Measurements from ENCODE around the gene BACE2. TPM values are rescaled to one million over a fixed set of nuclear protein-coding genes. Genes with fewer than 3 reads are reported as not detected.

BACE2 gene
- total RNA-seq, 4 donors from 2014 or later = 59.0 to 89.1 (median 68.1) TPM

DNA sequence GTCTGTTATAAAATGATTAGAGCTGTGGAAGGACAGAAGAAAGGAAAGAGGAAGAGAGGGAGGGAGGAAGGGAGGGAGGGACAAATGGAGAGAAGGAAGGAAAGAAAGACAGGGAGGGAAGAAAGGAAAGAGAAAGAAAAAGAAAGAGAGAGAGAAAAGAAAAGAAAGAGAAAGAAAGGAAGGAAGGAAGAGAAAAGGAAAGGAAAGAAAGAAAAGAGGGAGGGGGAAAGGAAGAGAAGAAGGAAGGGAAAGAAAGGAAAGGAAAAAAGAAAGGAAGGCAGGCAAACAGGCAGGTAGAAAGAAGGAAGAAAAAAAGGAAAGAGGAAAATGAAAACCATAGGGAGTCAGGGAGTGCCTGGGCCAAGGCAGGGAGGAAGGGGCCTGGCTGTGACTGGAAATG lies 14.5 kb upstream of the BACE2 start:
- intact Hi-C loops (cut with DNase I) = no loop called here
- H3K4me1 ChIP-seq = no peaks in the 10 kb centered on the region
- TF ChIP-seq POLR2A (IDR thresholded peaks at IDR 0.05) = no peak

DNA sequence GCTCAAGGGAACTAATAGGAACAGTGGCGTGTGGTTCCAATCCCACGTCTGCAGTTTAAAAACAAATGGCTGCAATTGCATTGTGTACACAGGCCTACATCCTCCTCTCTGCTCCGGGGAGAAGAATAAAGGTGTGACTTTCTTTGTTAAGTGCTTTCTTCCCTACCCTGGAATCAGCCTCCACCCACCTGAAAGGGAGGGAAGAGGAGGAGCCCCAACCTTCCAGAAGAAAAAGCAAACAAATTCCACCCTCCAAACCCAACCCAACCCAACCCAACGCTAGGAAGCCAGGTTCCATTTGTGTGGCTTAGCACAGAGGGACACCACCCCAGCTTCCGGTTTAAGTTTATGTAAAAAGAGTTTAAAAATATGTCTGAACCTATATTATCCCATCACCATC lies 11.8 kb upstream of the BACE2 start:
- WGBS, 2 donors = 71 to 75% methylated on average over 5 of the region's 5 CpGs
- intact Hi-C loops (cut with DNase I) = no loop called here
- Histone ChIP-seq H3K4me1 (peaks cover 0 to 9% of the 10 kb centered on the region in 2 donors), H3K27ac (no peak overlapping the region), H3K4me3 (replicated peaks in 1 of 3) (no peak overlapping the region), H3K36me3 (no peaks in the 10 kb centered on the region), H3K27me3 (no peaks in the 10 kb centered on the region), H3K9me3 (no peaks in the 10 kb centered on the region)
- TF ChIP-seq CTCF (IDR thresholded peaks at IDR 0.05) (no peak), POLR2A (IDR thresholded peaks at IDR 0.05) (no peak)
- no peak for DNase-seq

More for the DNA sequence above, 14.5 kb upstream of the BACE2 start:
- Histone ChIP-seq H3K27me3 (no peaks in the 10 kb centered on the region), H3K36me3 (no peaks in the 10 kb centered on the region), H3K4me3 (replicated peaks in 1 of 3) (no peak overlapping the region), H3K9me3 (no peaks in the 10 kb centered on the region), H3K27ac (no peak overlapping the region)
- no peak for DNase-seq

GRCh38 chr21:41158026-41158425 lies 9.9 kb upstream of the BACE2 start:
- Histone ChIP-seq H3K27me3 (no peaks in the 10 kb centered on the region), H3K4me3 (replicated peaks in 1 of 3) (no peak overlapping the region), H3K4me1 (peaks cover 0 to 9% of the 10 kb centered on the region in 2 donors), H3K9me3 (no peaks in the 10 kb centered on the region), H3K27ac (no peak overlapping the region), H3K36me3 (no peaks in the 10 kb centered on the region)
- DNase-seq = no peak
- TF ChIP-seq CTCF (IDR thresholded peaks at IDR 0.05) = no peak
- no peak for TF ChIP-seq POLR2A (IDR thresholded peaks at IDR 0.05)
- 96 to 97% methylated on average over 2 of the region's 2 CpGs for WGBS, 2 donors
- intact Hi-C loops (cut with DNase I) = no loop called here

DNA sequence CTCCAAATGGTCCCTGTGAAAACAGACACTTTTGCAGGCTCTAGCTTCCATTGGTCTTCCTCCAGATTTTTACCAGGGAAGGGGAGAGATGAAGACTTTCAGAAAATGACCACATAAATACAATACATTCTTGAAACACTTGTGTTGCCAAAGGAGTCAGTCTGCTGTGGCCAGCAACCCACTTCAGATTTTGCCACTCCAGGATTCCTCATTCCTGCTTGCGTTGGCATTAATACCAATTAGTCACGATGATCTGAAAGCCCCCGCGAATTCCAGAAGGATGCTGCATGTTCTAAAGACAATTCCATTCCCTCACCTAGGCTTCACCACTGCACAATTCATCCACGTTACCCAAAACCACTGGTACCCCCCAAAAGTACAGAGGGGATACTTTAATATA lies 7.9 kb upstream of the BACE2 start:
- no peak overlapping the region for H3K4me3 ChIP-seq (replicated peaks in 1 of 3)
- no peaks in the 10 kb centered on the region for H3K9me3 ChIP-seq
- intact Hi-C loops (cut with DNase I) = no loop called here
- peak; percentile 74 to 77 for DNase-seq
- WGBS, 2 donors = 49 to 64% methylated on average over 5 of the region's 5 CpGs
- H3K27ac ChIP-seq = peak overlapping the region; percentile 41 to 74 (median 67)
- H3K4me1 ChIP-seq = peaks cover 0 to 9% of the 10 kb centered on the region in 2 donors
- no peak for TF ChIP-seq POLR2A (IDR thresholded peaks at IDR 0.05)
- no peak for TF ChIP-seq CTCF (IDR thresholded peaks at IDR 0.05)
- no peaks in the 10 kb centered on the region for H3K36me3 ChIP-seq
- H3K27me3 ChIP-seq = no peaks in the 10 kb centered on the region

- TF ChIP-seq CTCF (IDR thresholded peaks at IDR 0.05) (no peak), POLR2A (IDR thresholded peaks at IDR 0.05) (no peak)
- intact Hi-C loops (cut with DNase I) = no loop called here
- Histone ChIP-seq H3K27ac (no peak overlapping the region), H3K27me3 (no peaks in the 10 kb centered on the region), H3K4me3 (replicated peaks in 1 of 3) (no peak overlapping the region), H3K36me3 (no peaks in the 10 kb centered on the region), H3K9me3 (no peaks in the 10 kb centered on the region), H3K4me1 (peaks cover 0 to 9% of the 10 kb centered on the region in 2 donors)
- DNase-seq = no peak
- WGBS, 2 donors = 53 to 73% methylated on average over 3 of the region's 3 CpGs
Measured at GRCh38 chr21:41161428-41161827, 6.5 kb upstream of the BACE2 start.

DNA sequence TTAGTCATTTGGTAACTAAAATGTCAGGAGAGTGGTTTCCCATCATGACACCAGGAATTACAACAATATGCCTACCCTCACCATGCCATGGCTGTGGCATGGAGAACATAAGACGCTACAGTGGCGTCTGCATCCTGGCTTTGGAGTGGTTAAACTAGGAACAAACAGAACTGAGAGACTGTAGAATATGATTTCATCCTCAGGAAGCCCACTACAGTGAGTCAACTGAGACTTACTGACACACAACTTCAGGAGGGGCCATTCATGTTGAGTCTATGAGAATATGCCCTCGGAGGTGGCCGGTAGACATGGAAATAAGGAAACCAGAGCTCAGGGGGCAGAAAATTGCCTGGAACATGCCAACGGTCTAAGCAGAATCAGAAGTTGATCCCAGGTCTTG lies 5.9 kb upstream of the BACE2 start:
- H3K9me3 ChIP-seq = no peaks in the 10 kb centered on the region
- peaks cover 0 to 13% of the 10 kb centered on the region in 2 donors for H3K4me1 ChIP-seq
- 90 to 94% methylated on average over 5 of the region's 5 CpGs for whole genome bisulfite sequencing, 2 donors
- intact Hi-C loops (cut with DNase I) = no loop called here
- TF ChIP-seq CTCF (IDR thresholded peaks at IDR 0.05) (no peak), POLR2A (IDR thresholded peaks at IDR 0.05) (no peak)
- no peaks in the 10 kb centered on the region for H3K36me3 ChIP-seq
- DNase-seq = no peak
- no peak overlapping the region for H3K4me3 ChIP-seq (replicated peaks in 1 of 3)
- H3K27me3 ChIP-seq = no peaks in the 10 kb centered on the region
- H3K27ac ChIP-seq = no peak overlapping the region

All from thyroid gland (tissue), 4 donors.